GM19193 (cell line): ENCODE data around the gene SYNPR.

Source experiments
- POLR2A ChIP-seq: IDR thresholded peaks from 4 replicates; pipeline ENCODE4 v1.6.1; 2011; ENCODE audit not compliant: insufficient read depth, insufficient read length; ENCODE audit errors: extremely low read depth

SYNPR gene

DNA sequence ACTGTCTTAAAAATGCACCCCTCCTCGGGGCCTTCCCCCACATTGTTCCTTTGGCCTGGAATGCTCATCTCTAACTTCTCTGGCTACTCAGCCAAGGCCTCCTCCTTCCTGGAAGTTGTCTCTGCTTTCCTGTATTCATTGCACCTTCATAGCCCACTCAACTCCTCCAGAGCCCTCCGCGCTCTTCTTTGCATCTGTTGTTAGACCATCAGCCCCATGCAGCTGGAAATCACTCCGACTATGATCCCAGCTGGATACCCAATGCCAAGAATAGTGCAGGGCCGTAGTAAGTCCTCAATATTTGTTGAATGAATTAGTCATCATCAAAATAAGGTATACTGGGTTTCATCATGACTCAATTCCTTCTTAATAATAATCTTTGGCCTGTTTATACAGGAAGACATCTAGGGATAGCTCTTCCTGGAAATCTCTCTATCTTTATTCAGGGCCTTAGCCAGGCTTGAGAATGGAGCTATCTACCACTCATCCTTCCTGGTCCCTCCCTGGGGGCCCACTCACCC, 112.7 kb downstream of the SYNPR start:
- TF ChIP-seq POLR2A, result no peak

DNA sequence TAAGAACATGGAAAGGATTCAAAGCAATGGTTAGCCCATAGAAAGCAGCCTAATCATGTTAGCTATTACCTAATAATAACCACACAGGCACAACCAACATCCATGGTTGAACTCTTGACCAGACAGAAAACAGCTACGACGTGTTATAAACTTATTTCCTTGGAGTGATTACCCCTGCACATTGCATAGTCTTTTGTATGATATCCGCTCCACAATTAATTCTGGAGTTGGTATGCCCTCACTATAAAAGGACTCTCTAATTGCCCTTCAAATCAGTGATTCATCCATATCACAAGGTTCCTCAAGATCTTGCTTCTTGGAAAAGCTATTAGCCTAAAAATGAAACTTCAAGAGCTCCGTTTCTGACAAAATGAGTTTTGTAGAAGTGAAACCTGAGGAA, 117.9 kb downstream of the SYNPR start:
- TF ChIP-seq POLR2A, result no peak

DNA sequence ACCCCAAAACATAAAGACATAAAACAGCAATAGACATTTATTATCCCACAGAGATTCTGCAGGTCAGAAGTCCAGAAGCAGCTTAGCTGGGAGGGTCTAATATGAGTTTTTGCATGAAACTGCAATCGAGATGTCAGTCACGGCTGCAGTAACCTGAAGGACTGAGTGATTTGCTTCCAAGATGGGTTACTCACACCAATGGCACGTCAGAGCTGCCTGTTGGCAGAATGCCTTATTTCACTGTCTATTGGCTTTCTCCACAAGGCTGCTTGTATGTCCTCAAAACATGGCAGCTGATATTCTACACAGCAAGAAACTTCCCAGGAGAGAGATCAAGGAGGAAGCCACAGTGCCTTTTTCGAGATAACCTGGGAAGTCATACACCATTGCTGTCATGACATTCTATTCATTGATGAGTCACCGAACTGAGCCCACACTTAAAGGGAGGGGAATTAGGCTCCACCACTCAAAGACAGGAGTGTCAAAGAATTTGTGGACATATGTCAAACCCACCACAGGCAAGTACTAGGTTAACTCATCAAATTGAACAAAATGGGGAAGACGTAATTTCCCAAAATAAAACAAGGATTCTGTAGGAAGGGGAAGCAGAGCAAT, 122.2 kb downstream of the SYNPR start:
- TF ChIP-seq POLR2A, result no peak

DNA sequence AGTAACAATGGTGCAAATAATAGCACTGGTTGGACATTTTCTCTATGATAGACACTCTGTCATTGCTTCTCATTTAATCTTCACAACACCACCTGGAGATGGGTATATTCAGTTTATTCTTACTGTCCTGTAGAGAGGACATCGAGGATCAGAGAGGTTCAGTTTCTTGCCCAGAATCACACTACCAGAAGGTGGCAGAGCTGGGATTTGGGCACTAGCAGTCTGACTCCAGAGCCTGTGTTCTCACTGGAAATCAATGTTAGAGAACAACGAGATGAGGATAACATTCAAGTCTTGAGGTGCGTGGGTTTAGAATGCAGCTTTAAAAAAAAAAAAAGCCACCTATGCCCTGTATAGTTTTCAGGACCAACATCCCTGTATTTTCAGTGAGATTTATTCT, 127.8 kb downstream of the SYNPR start:
- TF ChIP-seq POLR2A, result no peak

DNA sequence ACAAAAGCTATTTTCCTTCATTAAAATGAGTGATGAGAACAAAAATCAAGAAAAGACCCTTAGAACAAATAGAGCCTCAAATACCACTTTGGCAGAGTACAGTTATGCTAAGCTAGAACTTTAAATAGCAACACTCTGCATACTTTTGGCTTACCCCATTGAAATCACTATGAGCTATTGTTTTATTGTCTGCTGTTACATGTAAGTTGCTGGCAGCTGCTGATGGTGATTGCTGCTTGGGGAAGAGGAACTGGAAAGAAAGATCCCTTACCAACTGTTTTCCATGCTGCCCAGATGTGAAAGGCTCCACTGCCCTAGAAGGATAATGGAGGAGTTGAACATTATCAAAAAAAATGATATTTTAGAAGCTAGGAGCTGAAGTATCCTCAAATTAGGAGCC, 135.4 kb downstream of the SYNPR start:
- TF ChIP-seq POLR2A, result no peak

DNA sequence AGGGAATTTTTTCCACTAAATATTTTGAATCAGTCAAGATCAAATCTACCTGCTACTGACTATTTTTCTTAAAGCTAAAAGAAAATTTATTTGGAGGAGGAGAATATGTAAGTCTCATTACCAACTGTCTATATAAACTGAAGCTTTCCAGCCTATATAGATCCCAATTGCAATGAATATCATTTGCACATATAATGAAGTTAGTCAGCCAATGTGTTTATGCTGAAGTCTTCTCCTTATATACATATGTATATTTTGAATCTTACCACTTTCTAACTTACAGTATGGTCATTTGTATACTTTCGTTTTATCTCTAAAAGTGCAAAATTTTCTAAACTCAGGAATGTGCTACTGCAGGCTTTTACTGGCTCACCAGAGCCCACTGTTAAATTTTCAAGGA, 136.5 kb downstream of the SYNPR start:
- TF ChIP-seq POLR2A, result no peak

DNA sequence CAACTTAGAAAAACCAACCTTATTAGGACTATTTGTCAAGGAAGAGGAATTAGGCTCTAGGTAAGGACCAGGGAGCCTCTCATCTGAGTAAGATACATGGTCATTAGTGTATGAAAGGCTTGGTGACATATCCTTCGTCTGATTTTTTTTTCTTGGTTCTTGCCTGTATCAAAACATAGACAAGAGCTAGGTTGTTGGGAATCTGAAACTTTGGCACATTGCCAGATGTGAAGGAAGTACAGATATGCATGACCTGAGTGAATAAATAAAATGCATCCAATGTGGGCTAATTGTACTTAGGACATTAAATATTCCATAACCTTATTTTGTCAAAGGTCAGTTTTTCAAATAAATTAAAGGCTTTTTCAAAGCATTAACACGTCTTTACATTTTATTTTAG, 151.8 kb downstream of the SYNPR start:
- no peak for TF ChIP-seq POLR2A

DNA sequence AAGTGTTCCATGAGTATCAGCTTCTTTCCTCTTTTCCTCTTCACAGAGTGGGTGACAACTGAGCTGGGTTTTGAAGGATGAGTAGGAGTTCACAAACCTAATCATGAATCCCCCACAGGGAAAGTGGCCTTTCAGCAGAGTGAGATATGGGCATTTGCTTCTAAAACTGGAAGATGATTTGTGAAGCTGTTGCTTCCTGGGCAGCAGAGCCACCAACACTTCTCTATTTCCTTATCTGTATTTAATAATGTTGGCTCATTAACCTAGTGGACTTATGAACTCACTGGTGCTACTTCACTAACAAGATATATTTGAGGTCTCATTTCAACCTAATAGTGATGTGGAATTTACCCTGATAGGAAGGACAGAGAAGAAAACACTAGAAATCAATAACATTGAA, 152.8 kb downstream of the SYNPR start:
- no peak for TF ChIP-seq POLR2A

DNA sequence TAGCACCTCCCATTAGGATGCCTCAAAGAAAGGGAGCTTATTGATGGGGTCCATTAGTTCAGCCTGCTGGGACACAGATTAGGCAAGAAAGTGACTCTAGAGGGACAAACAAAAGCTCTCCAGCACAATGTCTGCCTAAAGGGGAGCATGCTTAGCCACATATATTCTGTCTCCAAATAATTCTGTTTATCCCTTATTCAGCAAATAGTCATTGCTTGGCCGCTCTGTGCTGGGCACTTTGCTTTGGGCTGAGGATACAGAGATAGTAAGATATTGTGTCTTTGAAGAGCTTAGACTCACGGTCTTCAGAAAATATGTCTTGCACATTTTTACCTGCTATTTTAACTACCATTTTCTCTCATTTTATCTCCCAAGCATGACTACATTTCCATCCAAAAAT, 159.8 kb downstream of the SYNPR start:
- TF ChIP-seq POLR2A, result no peak

DNA sequence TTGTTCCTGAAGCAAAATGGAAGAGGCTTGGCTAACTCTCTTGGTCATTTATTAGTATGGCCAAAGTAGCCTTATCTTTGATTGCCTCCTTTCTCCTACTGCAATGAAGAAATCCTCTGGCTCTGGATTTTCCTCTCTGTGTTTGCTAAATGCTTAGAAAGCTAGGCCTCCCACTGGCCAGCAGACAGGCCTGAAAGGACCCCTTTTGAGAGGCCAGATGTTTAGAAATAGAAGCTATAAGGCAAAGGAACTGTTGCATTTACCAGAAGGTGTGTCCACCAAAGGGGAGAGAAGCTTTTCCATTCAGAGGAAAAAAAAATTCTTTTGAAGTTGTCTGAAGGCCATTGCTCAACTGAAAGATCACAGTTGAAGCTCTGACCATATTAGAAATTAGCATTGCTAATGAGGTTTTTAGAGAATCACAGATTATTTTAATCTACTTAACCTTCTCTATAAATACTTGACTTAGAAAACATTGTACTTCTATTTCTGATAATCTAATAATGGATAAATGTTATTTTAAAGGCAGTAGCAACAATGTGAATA, 160.8 kb downstream of the SYNPR start:
- no peak for TF ChIP-seq POLR2A

DNA sequence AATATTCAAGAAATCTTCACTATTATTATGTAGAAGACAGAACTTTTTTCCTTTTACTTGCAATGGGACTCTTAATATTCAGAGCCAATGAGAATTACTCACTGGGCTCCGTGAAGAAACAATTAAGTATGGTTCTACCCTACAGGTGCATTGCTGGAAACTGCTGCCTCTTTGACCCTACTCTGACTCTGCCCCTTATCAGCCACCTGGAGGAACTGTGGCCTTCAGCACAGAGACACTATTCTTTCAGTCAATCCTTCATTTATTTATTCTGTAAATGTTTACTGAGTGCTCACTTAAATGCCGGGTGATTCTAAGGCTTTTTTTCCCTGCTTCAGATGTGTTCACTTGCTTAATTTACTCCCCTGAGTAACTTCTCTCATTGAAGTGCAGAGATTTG, 163.2 kb downstream of the SYNPR start:
- no peak for TF ChIP-seq POLR2A

DNA sequence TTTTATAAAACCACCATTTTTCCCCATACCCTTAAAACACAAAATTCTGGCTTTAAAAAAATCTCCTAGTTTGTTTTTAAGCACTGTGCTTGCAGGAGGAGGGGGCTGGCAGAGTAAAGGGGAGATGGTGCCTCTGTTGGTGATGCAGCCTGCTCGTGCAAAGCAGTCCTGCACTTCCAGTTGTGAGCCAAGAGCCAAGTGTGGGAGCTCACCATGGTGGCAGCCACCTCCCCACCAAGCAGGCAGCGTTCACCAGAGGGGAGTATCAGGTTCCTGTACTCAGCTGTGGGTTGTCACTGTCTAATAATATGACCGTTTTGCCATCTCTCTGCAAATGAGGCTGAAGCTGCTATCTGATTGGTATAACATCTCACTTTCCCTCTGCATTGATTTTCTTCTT, 164.8 kb downstream of the SYNPR start:
- TF ChIP-seq POLR2A, result no peak

DNA sequence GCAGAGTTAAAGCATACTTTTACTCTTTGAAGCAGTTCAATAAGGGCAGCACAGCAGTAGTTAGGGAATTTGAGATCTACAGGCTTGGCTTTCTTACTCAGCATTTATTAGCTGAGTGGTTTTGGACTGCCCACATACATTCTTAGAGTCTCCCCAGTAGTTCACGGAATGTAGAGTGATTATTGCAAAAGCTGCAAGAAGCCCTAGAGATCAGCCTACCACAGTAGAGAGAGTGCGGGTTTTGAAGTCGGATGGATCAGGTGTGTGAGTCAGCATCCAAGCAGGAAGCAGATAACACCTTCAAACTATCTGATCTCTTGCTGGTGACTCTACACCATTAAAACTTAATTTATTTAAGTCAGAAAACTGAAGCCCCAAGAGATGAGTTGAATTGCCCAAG, 171.9 kb downstream of the SYNPR start:
- TF ChIP-seq POLR2A, result no peak

DNA sequence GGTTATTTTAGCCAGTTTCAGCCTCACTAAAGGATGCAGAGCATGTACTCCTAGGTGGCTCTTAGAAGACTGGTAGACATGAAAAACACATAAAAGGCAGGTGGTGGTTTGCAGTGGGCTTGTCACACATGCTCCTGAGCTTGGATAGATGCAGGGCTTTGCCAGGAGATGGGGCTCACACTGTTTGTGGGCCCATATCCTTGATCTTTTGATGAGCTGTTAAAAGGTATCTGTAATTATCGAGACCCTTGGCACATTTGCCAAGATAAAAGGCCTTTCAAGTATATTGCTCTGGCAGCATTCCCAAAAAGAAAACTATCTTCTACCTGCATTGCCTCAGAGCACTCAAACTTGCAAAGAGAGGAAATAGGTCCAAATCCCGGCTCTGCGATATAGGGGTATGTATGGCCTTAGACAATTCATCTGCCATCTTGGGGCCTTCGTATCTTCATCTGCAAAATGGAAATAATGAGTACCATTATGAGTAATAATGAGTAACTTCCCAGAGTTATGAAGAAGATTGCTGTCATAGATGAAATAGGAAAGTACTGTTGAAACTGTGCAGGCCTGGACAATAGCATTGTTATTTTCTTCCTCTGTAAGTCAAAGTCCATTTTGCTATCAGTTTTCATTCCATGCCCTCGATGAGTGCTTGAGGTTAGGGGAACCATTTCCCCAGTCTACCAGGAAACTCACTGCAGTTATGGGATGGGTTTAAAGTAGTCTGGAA, 172.7 kb downstream of the SYNPR start:
- no peak for TF ChIP-seq POLR2A

DNA sequence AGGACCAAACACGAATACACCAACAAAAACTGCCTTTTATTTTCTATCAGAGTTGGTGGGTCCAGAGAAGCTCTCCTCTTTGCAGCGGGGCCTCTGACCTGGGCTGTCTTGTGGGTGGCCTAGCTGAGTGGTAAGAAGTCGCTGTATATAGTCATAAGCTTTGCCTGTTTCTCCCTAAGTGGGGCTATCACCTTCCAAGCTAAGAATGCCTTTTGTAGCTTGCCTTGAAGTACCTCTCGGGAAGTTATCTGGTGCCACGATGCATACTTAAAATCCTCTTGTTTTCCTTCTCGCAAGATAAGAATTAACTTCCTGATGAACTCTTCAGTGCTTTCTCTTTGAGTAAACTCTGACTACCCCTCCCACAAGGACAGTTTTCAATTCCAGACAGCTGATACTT, 178.8 kb downstream of the SYNPR start:
- no peak for TF ChIP-seq POLR2A

DNA sequence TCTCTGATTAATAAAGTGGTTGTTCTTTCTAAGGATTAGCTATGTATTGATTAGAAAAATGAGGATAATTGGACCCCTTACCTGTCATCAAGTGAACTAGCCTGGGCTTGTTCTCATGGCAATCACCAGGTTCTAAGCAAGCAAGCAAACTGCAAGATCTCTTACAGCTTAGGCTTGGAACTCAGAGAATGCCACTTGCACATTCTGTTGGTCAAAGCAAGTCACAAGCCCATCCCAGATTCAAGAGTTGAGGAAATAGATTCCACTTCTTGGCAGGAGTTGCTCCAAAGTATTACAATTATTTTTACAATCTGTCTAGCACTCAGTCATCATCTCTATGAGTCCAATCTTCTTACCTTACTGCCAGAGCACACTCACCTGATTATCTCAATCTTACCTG, 180.3 kb downstream of the SYNPR start:
- TF ChIP-seq POLR2A, result no peak
